ENCODE results near the gene LSMEM2.
"Not testable (repeated sequence)": the region's sequence is repeated elsewhere in the genome, so short reads cannot be mapped to it uniquely, and the experiment has no call there.

Gene LSMEM2

DNA sequence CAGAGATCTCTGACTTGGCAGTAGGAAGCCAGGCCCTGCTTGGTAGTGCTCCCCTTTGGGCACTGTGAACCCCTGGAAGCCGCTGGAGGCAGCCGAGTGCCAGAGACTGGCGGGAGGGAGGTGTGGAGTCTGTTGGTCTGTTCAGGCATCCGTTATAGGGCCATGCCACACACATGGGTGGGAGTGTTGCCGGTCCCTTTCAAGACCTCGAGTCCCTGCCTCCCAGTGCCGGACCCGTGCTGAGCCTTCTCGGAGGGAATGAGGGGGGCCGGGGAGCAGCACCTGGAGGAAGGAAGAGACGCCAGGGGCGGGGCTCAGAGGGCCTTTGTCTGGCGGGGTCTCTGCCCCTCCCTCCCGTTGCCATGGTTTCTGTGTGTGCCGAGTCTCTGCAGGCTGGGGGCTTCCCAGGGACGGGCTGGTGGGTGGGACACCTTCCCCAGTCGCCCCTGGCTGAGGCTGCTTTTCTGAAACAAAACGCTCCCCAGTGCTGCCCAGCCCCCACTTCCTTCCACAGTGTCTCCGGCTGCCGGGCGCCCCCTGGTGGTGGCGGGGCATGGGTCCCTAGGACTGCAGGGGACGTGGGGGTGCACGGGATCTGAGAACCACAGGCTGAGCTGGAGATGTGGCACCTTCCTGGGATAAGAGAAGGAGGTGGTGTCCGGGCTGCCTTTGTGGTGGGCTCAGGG lies 32.9 kb upstream of the LSMEM2 start:
- peak; percentile 60 for DNase-seq (ENCODE audit: low read depth, low spot score)

DNA sequence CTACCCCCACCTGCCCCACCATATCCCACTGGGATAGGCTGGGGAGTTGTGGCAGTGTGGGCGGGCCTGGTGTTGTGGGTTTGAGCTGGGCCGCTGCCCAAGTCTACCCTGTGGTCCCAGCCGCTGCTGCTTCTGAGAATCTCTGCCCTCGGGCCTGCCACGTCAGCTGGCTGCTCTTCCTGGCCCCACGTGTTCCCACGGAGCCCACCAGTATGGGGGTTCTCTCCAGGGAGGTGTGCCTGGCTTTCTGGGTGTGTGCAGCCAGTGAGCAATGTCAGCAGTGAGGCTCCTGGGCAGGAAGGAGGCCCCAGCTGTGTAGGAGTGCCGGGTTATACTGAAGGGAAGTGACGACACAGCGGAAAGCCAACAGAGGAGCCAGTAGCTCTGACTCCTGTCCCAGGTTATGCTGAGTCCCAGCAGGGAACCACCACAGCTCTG lies 32.4 kb upstream of the LSMEM2 start:
- DNase-seq (ENCODE audit: low read depth, low spot score): peak; percentile 82

DNA sequence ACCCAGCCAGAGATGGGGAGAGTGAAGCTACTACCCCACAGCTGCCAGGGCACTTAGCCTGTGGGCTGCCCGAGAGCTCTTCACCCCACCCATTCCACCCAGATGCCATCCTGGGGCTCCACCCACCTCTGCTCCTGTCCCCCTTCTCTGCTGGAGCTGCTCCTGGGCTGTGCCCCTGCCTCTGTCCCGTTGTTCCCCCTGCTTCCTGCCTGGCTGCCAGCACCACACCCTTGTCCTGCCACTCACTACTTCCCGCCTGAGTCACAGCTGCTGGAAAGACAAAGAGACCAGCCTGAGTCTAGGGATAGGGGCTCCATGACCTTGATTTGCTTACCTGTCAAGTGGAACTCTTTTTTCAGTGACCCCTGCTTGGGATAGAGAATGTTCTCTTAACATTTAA lies 30.5 kb upstream of the LSMEM2 start:
- DNase-seq (ENCODE audit: low read depth, low spot score): no peak

DNA sequence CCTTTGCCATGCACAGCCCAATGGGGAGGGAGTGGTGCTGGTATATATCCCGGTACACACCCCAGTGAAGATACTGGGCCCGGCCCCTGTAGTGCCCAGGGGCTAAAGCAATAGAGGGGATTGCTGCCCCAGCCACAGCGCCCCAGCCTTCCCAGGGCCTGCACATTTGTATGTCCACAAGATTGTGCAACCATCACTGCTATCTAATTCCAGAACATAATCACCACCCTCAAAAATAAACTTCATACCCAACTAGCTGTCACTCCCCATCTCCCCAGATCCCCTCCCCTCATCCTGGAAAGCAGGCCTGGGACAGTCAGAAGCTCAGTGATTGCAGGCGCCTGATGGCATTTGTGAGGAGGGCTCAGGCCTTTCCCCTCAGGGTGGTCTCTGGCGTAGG lies 29.4 kb upstream of the LSMEM2 start:
- DNase-seq (ENCODE audit: low read depth, low spot score): no peak

DNA sequence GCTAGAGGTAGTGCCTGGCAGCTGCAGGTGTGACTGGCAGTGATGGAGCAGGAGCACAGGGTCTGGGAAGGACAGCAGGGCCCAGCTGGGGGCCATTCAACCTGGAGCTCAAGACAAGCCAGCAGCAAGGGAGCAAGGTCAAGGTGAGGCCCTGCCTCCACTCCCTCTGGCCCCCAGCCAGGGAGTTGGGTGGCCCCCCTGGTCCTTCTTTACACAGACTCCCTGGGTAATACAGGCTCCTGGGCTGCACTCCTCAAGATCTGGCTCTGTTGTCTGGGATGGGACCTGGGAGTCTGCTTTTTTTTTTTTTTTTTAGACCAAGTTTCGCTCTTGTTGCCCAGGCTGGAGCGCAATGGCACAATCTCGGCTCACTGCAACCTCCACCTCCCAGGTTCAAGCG lies 28.4 kb upstream of the LSMEM2 start:
- no peak for DNase-seq (ENCODE audit: low read depth, low spot score)

DNA sequence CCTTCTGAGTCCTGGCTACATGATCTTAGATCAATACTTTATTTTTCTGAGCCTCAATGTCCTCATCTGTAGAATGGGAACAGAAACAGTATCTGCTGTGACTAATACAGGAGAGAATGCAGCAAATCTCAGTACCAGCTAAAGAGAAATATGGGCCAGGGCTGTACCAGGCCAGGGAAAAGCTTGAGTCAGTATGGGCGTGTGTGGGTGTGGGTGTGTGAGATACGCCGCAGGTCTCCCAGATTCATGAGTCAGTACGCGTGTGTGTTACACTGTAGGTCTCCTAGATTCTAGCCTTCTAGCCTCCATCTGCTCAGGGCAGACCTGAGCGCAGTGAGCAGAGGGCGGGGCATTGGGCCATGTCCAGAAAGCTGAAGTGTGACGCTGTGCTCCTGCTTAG lies 27.7 kb upstream of the LSMEM2 start:
- DNase-seq (ENCODE audit: low read depth, low spot score): no peak

DNA sequence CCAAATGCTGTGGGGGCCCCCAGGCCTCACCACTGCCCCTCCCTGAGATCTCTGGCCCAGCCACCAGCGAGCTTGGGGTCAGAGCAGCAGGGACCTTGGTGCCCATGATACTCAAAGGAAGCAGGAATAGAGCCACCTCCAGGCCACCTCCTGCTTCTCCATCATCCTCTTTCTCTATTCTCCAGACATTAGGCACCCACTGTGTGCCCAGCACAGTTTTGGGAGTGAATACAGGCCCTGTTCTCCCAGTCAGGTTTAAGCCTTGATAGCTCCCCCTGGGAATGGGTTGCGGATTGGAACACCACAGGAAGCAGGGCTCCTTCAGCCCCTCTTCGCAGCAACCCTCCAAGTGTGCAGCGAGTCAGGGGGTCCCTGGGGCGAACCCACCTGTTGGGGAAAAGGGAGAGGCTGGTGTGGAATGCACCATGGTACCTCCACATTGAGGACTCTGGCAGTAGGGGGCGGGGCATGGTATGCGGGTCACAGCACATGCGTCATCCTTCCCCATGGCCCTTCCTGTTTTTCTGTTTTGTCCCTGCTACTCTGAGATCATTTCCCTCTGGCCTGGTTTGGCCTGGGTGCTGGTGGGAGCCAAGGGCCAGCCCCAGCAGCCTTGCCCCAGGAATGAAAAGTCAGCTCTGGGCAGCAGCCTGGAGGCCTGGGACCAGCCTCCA lies 24.2 kb upstream of the LSMEM2 start:
- DNase-seq (ENCODE audit: low read depth, low spot score): no peak

DNA sequence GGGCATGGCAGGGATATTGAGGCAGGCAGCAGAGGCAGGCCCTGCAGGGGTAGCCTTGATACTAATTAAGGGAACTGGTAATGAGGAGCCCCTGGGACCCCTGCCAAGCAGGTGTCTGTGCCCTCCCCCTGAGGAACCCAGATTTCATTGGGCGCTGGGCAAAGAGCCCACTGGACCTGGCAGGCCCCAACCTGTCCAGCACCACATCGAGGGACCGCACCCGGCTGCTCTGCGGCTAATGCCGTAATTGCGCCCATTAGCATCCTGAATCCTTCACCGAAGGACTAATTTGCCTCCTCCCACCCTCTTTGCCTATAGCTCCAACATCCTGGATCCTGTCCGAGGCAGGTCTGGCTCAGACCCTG lies 23.7 kb upstream of the LSMEM2 start:
- DNase-seq (ENCODE audit: low read depth, low spot score): no peak

DNA sequence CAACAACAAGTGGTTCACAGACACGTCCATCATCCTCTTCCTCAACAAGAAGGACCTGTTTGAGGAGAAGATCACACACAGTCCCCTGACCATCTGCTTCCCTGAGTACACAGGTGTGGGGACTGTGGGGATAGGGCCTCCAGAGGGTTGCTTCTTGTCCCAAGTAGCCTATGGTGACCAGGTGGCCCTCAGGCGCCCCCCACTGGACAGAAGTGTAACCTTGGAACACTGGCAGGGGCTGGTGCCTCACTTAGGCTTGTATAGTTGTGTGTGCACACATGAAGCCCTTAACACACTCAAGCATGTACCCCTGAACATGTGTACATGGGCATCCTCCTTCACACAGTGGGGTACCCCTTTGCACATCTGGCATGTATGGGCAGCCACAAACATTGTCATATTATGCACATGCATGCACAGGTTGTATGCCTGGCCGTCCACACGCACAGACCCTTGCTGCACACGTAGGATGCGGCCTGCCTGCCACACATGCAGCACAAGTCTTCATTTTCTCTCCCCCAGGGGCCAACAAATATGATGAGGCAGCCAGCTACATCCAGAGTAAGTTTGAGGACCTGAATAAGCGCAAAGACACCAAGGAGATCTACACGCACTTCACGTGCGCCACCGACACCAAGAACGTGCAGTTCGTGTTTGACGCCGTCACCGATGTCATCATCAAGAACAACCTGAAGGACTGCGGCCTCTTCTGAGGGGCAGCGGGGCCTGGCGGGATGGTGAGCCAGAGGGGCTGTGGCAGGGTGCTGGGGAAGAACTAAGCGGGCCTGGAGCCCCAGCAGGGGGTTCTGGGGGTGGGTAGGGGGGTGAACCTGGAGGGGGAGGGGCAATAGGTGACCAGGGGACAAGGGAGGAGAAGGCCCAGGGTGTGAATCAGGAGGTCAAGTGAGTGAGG lies 21.7 kb upstream of the LSMEM2 start:
- no peak for DNase-seq (ENCODE audit: low read depth, low spot score)

DNA sequence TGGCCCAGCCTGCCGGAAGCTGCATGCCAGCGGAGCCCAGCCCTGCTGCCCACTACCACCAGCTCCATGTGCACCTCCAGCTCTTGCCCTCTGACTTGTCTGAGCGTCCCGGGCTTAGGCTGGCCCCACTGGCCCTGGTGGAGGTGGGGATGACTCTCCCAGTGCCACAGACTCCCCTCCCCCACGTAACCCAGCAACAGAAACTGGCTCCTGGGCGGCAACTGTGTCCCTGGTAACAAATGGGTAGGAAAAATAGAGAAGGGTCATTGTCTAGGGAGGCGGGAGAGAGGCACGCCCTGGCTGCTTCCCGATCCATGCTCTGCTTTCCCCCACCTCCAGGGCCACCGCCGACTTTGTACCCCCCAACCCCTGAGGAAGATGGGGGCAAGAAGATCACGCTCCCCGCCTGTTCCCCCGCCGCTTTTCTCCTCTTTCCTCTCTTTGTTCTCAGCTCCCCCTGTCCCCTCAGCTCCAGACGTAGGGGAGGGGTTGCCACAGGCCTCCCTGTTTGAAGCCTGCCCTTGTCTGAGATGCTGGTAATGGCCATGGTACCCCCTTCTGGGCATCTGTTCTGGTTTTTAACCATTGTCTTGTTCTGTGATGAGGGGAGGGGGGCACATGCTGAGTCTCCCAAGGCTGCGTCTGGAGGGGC lies 20.7 kb upstream of the LSMEM2 start:
- no peak for DNase-seq (ENCODE audit: low read depth, low spot score)

DNA sequence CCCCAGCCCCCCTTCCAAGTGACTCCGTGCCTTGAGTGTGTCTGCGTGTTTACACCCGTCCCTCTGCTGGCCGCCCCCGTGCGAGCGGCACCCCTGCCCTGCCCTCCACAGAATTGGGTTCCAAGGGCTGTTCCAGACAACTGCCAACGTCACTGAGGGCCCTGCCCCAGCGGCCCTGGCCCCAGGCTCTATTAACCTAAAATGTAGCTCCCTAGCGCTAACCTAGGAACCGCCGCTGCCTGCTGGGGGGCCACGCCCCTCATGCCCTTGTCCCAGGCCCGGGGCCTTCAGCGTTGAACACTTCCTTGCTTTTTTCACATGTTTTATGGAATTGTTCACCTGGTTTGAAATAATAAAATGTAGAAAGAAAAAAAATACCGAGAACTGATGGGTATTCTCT lies 19.9 kb upstream of the LSMEM2 start:
- no peak for DNase-seq (ENCODE audit: low read depth, low spot score)

DNA sequence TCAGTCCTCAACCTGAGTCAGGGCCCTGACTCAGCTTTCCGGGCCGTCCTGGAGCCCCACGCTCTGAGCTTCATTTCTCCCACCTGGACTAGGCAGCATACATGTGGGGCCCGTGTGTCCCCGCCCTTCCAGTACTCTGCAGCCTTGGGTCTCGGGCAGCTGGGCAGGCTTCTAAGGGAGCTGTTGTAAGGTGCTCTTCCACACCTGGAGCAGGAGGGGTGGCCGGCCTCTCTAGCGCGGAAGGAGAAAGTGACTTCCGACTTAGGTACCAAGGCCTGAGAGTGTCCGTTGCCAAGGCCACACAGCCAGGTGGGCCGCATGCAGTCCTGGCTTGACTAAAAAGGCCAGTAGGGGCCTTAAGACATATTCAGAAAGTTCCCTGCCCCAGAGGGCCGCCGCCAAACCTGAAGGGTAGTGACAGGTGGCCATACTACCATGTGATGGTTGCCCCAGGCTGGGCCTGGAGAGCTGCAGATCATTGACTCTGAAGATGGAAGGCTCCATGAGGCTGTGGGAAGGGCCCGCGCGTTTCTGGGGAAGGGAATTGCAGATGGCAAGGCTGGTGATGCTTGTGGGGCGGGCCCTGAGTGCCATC lies 19.4 kb upstream of the LSMEM2 start:
- no peak for DNase-seq (ENCODE audit: low read depth, low spot score)

DNA sequence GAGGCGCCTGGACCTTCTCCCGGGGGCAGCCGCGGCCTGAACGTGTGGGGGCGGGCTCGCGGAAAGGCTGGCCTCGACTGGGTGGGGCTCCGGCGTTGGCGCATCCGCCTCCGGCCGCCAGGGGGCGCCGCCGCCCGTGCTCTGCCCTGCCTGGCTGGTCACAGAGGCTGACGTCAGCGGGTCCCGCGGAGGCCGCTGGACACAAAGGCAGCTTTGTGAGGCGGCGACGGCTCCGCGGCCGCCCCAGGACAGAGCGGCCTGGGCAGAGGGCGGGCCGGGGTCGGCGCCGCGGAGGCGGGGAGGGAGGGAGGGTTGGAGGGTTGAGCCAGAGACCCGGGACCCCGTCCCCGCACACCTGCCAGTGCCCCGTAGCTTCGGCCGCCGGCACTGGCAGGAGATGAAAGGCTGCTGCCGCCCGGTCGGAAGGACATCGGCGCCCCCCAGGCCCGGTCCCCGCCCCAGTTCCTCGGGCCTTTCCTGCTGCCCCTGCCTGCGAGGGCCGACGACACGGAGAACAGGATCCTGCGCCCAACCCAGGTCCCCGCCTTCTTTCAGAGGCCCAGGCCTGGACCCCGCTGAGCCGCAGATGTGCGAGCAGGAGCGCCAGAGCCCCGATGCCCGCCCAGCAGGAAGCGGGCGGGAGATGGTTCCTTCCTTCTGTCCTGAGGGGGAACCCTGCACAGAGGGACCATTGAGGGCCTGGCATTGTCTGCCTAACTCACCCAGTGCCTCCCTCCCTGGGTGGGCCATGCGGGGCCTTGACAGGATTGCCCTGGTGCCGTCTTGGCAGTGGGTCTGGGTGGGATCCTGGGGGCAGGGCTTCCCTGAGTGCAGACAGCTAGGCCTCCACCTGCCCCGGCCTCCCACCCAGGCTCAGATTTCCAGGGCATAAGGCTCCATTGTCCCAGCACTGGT lies 18.6 kb upstream of the LSMEM2 start:
- DNase-seq (ENCODE audit: low read depth, low spot score): no peak

DNA sequence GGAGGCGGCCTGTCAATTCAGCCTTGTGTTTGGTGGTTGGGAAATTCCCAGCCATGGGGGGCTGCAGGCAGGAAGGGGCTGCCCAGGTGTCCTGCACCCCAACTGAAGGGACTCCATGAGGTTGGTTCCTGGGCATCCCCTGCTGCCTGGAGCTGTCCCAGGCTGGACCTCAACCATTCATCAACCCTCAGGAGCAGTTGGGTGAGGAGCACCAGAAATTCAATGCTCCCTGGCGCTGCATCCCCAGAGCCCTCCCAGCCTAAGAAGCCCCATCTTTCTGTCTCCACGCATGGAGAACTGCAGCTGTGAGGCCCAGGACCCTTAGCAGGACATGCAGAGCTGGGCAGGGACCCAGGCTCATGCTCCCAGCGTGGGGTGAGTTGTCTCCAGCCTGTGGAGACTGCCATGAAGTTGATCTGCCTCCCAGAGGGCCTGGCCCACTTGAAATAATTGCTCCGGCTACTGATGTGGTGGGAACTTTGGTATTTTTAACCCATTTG lies 17.9 kb upstream of the LSMEM2 start:
- no peak for DNase-seq (ENCODE audit: low read depth, low spot score)

DNA sequence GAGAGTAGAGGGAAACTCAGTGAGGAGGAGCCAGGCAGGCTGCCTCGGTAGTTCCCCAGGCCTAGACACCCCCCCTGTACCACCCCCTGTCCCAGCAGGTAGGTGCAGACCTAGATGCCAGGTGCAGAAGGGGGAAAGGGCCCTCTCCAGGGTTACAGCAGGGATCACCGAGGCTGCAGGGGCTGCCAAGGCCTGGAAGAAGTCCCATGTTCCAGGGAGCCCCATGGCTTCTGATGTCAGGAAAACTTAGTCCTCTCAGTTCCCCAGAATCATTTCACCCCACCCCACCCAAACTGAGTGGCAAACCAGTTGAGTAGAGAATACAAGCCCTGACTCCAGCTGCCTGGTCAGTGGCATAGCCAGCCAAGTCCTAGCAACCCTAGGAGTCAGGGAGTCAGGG lies 17.4 kb upstream of the LSMEM2 start:
- no peak for DNase-seq (ENCODE audit: low read depth, low spot score)

DNA sequence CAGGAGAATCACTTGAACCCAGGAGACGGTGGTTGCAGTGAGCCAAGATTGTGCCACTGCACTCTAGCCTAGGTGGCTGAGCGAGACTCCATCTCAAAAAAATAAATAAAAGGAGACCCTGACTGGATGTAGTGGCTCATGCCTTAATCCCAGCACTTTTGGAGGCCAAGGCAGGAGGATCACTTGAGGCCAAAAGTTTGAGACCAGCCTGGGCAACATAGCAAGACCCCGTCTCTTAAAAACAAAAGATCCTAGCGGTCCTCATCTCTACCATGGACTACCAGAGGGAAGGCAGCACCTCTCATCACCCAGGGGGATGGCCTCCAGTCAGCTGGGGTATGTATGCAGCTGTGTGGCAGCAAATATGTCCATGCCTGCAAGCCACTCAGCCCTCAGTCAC lies 16.7 kb upstream of the LSMEM2 start:
- DNase-seq (ENCODE audit: low read depth, low spot score): not testable (repeated sequence)

DNA sequence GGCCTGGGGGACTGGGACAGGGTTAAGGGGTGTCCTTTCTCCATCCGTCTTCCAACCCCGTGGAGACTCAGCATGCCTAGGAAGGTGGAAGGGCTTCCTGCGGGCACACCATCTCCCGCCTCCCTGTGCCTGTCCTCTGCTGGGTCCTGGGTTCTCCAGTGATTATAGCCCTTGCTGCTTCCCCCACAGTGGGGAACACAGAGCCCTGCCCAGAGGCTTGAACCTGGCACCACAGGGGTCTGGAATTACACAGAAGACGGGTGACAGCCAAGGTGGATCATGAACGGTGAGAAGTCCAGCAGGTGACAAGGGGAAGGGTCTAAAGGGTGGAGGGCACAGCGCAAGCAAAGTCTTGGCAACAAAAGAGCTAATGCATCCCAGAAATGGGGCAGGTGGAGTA lies 16.1 kb upstream of the LSMEM2 start:
- DNase-seq (ENCODE audit: low read depth, low spot score): no peak

DNA sequence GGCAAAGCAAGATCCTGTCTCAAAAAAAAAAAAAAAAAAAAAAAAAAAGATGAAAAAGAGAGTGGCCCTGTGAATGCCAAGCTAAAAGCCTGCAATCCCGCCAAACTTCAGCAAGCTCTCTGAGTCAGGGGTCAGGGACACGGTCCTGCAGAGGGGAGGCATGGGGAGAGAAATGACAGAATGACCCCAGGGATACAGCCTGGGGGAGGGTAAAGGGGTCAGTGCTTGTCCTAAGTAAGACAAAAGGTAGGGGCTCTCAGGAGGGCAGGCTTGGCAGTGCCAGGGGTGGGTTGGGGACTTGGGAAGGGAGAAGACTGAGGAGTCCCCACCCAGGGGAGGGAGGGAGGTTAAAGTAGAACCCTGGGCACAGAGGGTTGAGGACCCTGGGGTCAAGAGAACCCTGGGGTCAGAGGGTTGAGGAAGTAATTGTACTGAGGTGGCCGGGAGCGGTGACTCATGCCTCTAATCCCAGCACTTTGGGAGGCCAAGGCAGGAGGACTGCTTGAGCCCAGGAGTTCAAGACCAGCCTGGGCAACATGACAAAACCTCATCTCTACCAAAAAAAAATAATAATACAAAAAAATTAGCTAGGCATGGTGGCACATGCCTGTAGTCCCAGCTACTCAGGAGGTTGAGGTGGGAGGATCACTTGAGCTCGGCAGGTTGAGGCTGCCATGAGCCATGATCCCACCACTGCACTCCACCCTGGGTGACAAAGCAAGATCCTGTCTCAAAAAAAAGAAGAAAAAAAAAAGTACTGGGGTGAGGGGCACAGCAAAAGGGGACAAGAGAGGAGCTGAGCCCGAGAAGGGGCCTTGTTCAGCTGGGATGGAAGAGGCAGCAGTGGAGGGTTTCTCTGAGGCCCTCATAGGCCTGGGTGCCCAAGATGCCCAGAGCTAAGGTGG lies 15.2 kb upstream of the LSMEM2 start:
- DNase-seq (ENCODE audit: low read depth, low spot score): no peak

DNA sequence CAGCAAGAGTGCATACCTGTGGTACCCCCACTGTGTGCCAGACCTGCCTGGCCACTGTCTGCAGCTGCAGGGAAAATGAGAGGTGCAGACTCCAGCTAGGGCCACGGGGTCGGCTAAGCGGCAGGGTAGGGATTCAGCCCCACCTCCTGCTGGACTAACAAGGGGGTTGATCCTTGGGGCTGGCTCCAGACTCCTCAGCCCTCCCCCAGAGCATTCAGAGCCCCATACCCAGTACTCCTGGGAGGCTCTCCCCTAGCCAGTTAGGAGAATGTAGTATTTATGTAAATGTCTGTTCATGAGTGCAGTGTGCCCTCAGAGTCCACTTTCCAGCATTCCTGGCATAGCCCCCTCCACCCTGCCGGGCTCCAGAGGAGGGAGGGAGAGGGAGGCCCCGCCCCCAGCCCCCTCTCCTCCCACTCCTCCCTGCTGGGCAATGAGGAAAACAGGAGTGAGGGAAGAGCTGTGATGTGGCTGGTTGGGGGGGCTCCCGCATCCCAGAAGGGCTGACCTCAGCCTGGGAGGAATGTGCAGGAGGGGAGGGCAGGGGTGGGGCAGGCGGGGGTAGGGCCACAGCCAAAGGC lies 14.4 kb upstream of the LSMEM2 start:
- peak; percentile 75 for DNase-seq (ENCODE audit: low read depth, low spot score)

Data from brain pericyte (primary cell).